HepG2 (cell line): ENCODE results near the gene OR52A1.

Experiments used
- EED ChIP-seq: sonication (generic); formaldehyde crosslinking; IDR thresholded peaks from 2 replicates; pipeline ENCODE4 v1.5.0; 2020; ENCODE audit warnings: mild to moderate bottlenecking, missing genetic modification reagents
- EP300 ChIP-seq, 3 experiments: sonication (generic) in 1 of 3; formaldehyde crosslinking in 1 of 3; IDR thresholded peaks; 2 replicates each; pipeline versions ENCODE4 v1.5.1 to v1.6.1; 2011 to 2020; ENCODE audit warnings: low read depth in 2 of 3, low read length in 2 of 3, borderline replicate concordance in 1 of 3, improper control_type of control experiment in 1 of 3, mild to moderate bottlenecking in 1 of 3, missing genetic modification reagents in 1 of 3, moderate library complexity in 1 of 3
- GABPA ChIP-seq, 2 experiments: IDR thresholded peaks; 2 replicates each; pipeline ENCODE4 v1.6.1; 2011 to 2016; ENCODE audit warnings: low read depth in 2 of 2, low read length in 1 of 2, missing biosample characterization in 1 of 2, missing genetic modification characterization in 1 of 2
- GTF2F1 ChIP-seq: fragments of 150-350 bp; IDR thresholded peaks from 2 replicates; pipeline ENCODE4 v1.6.1; 2014; ENCODE audit warnings: low read length
- HNF4A ChIP-seq: sonication (generic); formaldehyde crosslinking; IDR thresholded peaks from 2 replicates; pipeline ENCODE4 v1.4.0; 2020; ENCODE audit warnings: missing genetic modification reagents
- MAFK ChIP-seq, 2 experiments: IDR thresholded peaks in 1 of 2; conservative IDR thresholded peaks in 1 of 2; 2 replicates each; pipeline ENCODE4 v1.6.1; 2011; ENCODE audit warnings: improper control_type of control experiment in 2 of 2, low read length in 2 of 2
- PHF8 ChIP-seq: sonication (generic); formaldehyde crosslinking; IDR thresholded peaks from 2 replicates; pipeline ENCODE4 v1.5.0; 2020; ENCODE audit warnings: missing genetic modification reagents
- POLR2A ChIP-seq, 2 experiments: IDR thresholded peaks; 2 replicates each; pipeline ENCODE4 v1.6.1; 2011; ENCODE audit warnings: low read depth in 2 of 2, low read length in 2 of 2, mild to moderate bottlenecking in 1 of 2, moderate library complexity in 1 of 2; ENCODE audit not compliant: insufficient read depth in 1 of 2
- SMAD9 ChIP-seq: sonication (generic); formaldehyde crosslinking; IDR thresholded peaks from 2 replicates; pipeline ENCODE4 v1.5.1; 2020; ENCODE audit warnings: mild to moderate bottlenecking, missing genetic modification reagents
- TFAP4 ChIP-seq: sonication (generic); IDR thresholded peaks from 2 replicates; pipeline ENCODE4 v1.6.1; 2016; ENCODE audit warnings: low read depth, borderline replicate concordance
- ZBTB33 ChIP-seq: sonication (generic); formaldehyde crosslinking; IDR thresholded peaks from 2 replicates; pipeline ENCODE4 v1.4.0; 2020; ENCODE audit warnings: missing genetic modification reagents
- ZNF510 ChIP-seq: sonication (generic); formaldehyde crosslinking; IDR thresholded peaks from 2 replicates; pipeline ENCODE4 v1.4.0; 2020; ENCODE audit warnings: low read depth, mild to moderate bottlenecking, missing genetic modification reagents
- ZNF674 ChIP-seq: sonication (generic); formaldehyde crosslinking; IDR thresholded peaks from 2 replicates; pipeline ENCODE4 v1.5.0; 2020; ENCODE audit warnings: low read depth, mild to moderate bottlenecking, missing genetic modification reagents

- TF ChIP-seq MAFK (conservative IDR thresholded peaks at IDR 0.05 in 1 of 2, IDR thresholded peaks at IDR 0.05 in 1 of 2; ENCODE audit: low read length in 2 of 2) (peak; percentile 2 to 64; a peak in 2 of 4 replicates), EP300 (IDR thresholded peaks at IDR 0.05; ENCODE audit: low read depth in 2 of 2, low read length in 2 of 2) (no peak), EP300 (CRISPR knock-in tag; IDR thresholded peaks at IDR 0.05; ENCODE audit: borderline replicate concordance) (no peak), TFAP4 (no peak), ZBTB33 (no peak), ZNF674 (CRISPR knock-in tag) (no peak), ZNF510 (CRISPR knock-in tag) (no peak), SMAD9 (CRISPR knock-in tag) (no peak), EED (no peak), GTF2F1 (no peak), POLR2A (IDR thresholded peaks at IDR 0.05; ENCODE audit: insufficient read depth in 1 of 2, low read depth in 2 of 2, low read length in 2 of 2) (no peak), GABPA (IDR thresholded peaks at IDR 0.05; ENCODE audit: low read depth, low read length) (no peak), GABPA (CRISPR knock-in tag; IDR thresholded peaks at IDR 0.05; ENCODE audit: low read depth) (no peak), HNF4A (no peak), PHF8 (CRISPR knock-in tag) (no peak)
Measured at GRCh38 chr11:5096011-5096410, 58.5 kb downstream of the OR52A1 start.
